NCI-H226 (cell line): Measurements from ENCODE around the gene UBASH3A.

Experiments used
- DNase-seq: peaks from one replicate; pipeline ENCODE4 v3.0.0-alpha.2; 2015

The UBASH3A gene

DNA sequence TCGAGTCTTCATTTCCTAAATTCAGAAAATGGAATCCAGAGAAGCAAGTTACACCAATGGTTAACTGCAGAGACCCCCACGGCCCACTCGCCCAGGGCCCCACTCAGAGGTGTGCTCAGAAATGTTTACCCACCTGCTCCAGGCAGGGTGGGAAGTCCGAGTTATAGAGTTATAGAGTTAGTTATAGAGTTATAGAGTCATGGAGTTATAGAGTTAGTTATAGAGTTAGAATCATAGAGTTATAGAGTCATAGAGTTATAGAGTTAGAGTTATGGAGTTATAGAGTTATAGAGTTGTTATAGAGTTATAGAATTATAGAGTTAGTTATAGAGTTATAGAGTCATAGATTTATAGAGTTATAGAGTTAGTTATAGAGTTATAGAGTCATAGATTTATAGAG is 31.7 kb downstream of the UBASH3A start:
- DNase-seq: no peak

- DNase-seq: no peak
These were observed 32.1 kb downstream of the UBASH3A start for GRCh38 chr21:42435833-42436232.

DNA sequence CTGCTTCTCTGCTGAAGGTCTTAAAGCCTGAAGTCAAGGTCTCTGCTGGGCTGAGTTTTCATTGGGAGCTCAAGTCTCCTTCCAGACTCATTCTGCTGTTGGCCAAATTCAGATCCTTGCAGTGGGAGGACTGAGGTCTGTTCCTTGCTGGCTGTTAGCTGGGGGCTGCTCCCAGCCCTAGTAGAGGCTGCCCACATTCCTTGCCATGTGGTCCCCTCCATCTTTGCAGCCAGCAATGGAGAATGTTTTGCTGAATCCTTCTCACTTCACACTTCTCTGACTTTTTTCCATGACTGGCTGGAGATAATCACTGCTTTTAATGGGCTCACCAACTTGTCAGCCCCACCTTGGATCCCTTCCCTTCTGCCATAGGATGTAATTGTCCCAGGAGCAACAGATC is 33.2 kb downstream of the UBASH3A start:
- no peak for DNase-seq

DNA sequence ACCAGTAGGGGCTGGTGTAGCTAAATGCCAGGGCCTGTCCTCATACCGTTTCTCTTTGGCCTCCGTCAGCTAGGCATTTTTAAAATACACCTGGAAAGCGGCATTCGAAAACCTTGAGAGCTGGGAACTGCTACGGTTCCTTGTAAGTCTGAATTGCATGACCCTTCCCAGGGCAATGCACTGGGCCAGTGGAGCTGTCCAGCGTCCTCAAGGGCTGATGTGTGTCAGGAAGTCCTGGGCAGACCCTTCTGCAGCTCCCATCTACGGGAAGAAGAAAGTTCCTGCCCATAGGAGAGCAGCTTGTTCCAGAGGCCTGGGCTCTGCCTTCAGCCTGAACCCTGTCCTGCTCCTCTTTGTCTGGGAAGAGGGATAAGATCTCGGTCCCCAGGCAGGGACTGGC is 34.1 kb downstream of the UBASH3A start:
- peak; percentile 7 for DNase-seq

GRCh38 chr21:42438316-42439205 is 34.9 kb downstream of the UBASH3A start:
- no peak for DNase-seq

GRCh38 chr21:42439284-42440186 is 35.8 kb downstream of the UBASH3A start:
- DNase-seq: no peak

DNA sequence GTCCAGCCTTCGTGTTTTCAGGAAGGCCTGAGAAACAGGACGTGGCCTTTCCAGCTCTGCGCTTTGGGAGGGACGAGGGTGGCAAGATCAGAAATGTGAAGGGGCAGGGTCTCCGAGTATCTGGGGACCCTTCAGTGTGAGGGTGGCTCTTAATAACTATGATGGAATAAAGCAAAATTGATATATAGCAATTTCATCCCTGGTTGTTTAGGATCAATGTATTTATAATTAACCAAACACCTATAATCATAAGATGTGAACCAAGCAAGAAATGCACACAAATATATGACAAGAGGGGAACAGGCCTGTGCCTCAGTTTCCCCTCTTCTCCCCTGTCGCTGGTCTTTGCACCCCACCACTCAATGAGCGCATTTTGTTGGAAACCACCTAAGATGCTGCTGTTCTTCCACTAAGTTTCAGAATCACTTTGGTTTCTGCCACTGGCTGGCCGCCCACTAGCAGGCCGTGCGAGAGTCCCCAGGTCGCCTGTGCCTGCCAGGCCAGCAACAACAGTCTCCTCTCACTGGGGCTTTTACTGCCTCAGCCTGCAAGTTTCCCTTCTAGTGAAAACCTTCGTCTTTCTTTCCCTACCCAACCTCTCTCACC is 36.6 kb downstream of the UBASH3A start:
- no peak for DNase-seq

GRCh38 chr21:42441963-42442362 is 38.3 kb downstream of the UBASH3A start:
- no peak for DNase-seq

DNA sequence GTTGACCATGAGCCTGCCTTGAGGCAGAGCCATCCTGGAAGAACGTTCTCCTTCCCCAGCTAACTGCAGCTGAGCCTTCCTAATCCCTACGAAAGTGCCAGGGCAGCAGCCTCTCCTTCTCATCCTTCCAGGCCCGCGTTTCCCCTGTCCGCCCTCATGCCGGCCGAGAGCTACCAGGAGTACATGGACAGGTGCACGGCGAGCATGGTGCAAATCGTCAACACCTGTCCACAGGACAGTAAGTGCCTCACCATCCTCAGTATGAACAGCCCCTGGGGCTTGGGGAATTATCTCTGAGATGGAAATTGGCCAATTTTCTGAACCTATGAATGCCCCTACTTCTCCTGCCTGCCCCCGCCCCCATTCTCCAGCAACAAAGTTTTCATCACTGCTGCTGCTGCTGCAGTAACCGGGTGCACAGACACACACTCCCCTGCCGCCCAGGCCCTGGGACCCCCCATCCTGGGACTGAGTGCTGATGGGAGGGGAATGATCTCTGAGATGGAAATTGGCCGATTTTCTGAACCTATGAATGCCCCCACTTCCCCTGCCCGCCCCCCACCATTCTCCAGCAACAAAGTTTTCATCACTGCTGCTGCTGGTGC is 39.6 kb downstream of the UBASH3A start:
- no peak for DNase-seq

- DNase-seq: no peak
These were observed 40.4 kb downstream of the UBASH3A start for GRCh38 chr21:42443876-42444744.

DNA sequence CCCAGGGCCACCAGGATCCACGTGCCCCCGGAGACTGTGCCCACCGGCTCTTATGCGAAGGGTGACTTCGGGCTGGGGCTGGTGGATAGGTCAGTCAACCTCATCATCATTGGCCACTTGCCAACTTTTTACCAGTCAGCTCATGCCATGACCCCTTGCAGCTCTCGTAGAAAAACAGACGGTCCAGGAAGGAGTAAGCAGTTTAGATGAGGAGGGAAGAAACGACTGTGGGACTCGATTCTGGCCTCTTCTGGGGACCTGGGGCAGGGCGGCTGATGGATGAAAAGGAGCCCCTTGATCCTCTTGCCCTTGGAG is 41.0 kb downstream of the UBASH3A start:
- no peak for DNase-seq

GRCh38 chr21:42445311-42445710 is 41.6 kb downstream of the UBASH3A start:
- DNase-seq: no peak

- no peak for DNase-seq
These were observed 42.8 kb downstream of the UBASH3A start for GRCh38 chr21:42446531-42446930.

GRCh38 chr21:42447182-42447581 is 43.5 kb downstream of the UBASH3A start:
- no peak for DNase-seq

DNA sequence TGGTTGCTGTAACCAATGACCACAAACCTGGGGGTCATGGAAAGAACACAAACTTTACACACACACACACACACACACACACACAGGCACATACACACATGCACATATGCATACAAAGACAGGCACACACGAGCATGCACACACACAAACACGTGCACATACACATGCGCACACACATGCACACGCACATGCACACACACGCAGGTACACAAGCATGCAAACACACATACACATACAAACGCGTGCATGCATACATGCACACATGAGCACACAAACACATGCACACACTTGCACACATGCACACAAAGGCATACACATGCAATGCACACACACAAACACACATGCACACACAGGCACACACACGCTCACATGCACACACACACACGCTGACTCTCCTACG is 44.0 kb downstream of the UBASH3A start:
- no peak for DNase-seq

DNA sequence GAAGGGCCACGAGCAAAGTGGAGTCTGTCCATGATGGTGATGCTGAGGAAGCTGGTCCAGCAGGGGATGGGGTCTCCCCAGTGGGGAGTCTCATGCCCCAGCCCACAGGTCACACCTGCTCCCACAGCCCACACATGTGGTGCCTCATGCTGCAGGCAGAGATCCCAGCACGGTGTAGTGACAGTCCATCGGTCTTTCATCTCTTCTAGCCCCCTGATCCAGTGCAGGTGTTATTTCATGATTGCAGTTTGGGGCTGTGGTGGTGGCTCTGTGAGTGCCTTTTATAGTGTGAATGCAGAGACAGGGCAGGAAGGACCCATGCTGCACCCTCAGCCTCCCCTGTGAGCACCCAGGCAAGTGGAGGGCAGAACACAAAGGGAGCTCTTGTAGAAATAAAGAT is 45.0 kb downstream of the UBASH3A start:
- no peak for DNase-seq

DNA sequence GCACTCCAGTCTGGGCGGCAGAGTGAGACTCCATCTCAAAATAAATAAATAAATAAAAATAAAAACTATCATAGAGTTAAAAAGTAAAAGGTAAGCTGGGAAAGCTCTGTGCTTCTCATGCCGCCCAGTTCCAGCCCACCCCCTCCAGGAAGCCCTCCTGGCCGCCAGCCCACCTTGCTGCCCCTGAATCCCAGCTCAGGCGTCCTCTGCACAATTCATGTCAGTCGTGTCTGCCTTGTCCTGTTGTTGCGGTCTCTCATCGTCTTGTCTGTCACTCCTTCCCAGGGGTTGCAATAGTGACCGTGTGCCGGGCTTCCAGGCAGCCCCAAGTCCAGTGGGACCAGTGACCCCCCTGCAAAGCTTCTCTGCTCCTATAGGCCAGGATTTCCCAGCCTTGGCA is 48.2 kb downstream of the UBASH3A start:
- DNase-seq: no peak

DNA sequence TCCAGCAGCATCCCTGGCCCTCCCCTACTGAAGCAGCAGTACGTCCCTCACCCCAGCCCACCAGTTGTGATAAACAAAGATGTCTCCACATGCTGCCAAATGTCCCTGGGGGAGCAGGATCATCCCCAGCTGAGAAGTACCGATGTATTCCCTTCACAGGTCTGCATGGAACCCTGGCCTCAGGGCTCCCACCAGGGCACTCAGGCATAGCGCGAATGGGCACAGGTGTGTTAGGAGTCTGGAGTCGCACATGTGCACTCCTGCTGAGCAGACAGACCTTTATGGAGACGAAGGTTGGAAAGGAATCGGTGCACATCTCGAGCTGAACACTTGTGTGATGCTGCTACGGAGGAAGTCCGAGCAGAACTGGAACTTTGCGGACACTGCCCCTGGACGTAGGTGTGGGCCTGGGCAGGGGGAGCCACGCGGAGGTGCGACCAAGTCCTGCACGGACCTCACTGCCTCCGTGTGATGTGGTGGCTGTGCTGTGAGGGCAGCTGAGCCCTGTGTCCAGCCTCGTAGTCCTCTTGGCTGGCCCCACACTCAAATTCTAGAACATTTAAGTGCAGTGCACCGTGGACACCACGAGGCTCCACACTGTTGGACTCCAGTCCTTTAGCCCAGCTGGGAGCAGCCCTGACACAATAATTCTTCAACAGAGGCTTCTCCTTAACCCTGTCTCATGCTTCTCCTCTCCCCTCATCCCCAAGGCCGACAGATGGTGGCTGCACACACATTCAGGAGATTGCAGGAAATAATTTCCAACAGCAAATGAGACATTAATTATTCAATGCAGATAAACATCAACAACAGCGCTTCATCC is 48.9 kb downstream of the UBASH3A start:
- no peak for DNase-seq

DNA sequence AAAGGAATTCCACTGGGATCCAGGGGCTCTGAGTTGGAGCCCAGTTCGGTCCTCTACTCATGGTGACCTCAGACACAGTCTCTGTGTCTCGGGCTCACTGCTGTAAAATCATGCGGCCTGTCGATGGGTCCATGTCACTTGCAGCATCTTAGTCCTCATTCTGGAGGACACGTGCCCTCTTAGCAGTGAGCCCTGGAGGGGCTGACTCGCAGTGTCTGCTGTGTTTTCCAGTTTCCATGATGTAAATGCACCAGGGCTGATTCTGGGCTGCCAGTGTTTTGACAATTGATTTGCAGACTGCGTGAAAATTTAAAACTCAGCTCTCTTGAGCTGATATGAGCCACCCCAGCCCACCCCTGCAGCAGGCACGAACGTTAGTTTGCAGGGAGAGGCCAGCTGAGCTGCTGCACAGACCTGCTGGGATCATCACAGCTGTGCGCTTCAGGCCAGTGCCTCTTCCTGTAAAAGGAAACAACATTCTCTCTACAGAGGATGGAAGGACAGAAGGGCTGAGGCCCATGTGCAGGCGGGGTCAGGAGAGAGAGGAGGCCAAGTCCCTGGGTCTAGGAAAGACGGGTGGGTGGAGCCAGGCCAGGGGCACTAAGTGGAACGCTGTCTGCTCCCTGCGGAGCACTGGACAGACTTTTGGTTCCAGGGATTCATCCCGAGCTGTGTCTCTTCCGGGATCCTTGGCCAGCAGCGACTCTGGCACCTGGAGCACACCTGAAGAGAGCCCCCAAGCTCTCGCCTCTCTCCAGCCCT is 49.7 kb downstream of the UBASH3A start:
- no peak for DNase-seq

GRCh38 chr21:42453986-42454570 is 50.4 kb downstream of the UBASH3A start:
- DNase-seq: no peak
